Measurements from ENCODE around the gene PUM1. TPM values are rescaled to one million over a fixed set of nuclear protein-coding genes. Genes with fewer than 3 reads are reported as not detected.

PUM1 gene
- total and polyA plus RNA-seq, 12 donors, result 22.6 to 167 (median 91.5) TPM

GRCh38 chr1:30895382-30895943 is 170.1 kb downstream of the PUM1 start:
- DNase-seq, result peak in 2 of 7 donors; percentile 57 to 64
- no peaks in the 10 kb centered on the region for H3K9me3 ChIP-seq (replicated peaks in 1 of 3)
- H3K4me1 ChIP-seq (replicated peaks in 1 of 2), result peaks cover 36 to 43% of the 10 kb centered on the region in 2 donors
- H3K27me3 ChIP-seq, result no peaks in the 10 kb centered on the region
- no peaks in the 10 kb centered on the region for H3K36me3 ChIP-seq (replicated peaks in 1 of 2)
- no peak for TF ChIP-seq POLR2A (IDR thresholded peaks at IDR 0.05)
- TF ChIP-seq CTCF (IDR thresholded peaks at IDR 0.05), result no peak
- intact Hi-C loops (cut with DNase I), result no loop called here
- peak overlapping the region; percentile 38 to 82 (median 62) for H3K27ac ChIP-seq
- no peak overlapping the region for H3K4me3 ChIP-seq
- WGBS, 4 donors, result 6 to 35% (median 26%) methylated on average over 2 to 6 of the region's 6 CpGs

GRCh38 chr1:30894508-30894973 is 171.0 kb downstream of the PUM1 start:
- Histone ChIP-seq H3K36me3 (replicated peaks in 1 of 2) (no peaks in the 10 kb centered on the region), H3K9me3 (replicated peaks in 1 of 3) (no peaks in the 10 kb centered on the region), H3K4me3 (no peak overlapping the region), H3K27me3 (no peaks in the 10 kb centered on the region), H3K27ac (peak overlapping the region in 2 of 5 donors; percentile 78 to 82), H3K4me1 (replicated peaks in 1 of 2) (peaks cover 36 to 43% of the 10 kb centered on the region in 2 donors)
- no peak for DNase-seq
- 48 to 66% (median 61%) methylated on average over 5 to 7 of the region's 7 CpGs for WGBS, 4 donors
- no peak for TF ChIP-seq POLR2A (IDR thresholded peaks at IDR 0.05)
- no peak for TF ChIP-seq CTCF (IDR thresholded peaks at IDR 0.05)
- intact Hi-C loops (cut with DNase I), result no loop called here

- no peaks in the 10 kb centered on the region for H3K9me3 ChIP-seq (replicated peaks in 1 of 3)
- intact Hi-C loops (cut with DNase I), result no loop called here
- H3K4me3 ChIP-seq, result no peak overlapping the region
- TF ChIP-seq POLR2A (IDR thresholded peaks at IDR 0.05) (no peak), CTCF (IDR thresholded peaks at IDR 0.05) (no peak)
- H3K4me1 ChIP-seq (replicated peaks in 1 of 2), result peaks cover 41 to 49% of the 10 kb centered on the region in 2 donors
- H3K36me3 ChIP-seq (replicated peaks in 1 of 2), result no peaks in the 10 kb centered on the region
- peak overlapping the region in 3 of 5 donors; percentile 73 to 78 (median 78) for H3K27ac ChIP-seq
- 45 to 59% (median 47%) methylated on average over 9 of the region's 9 CpGs for WGBS, 4 donors
- H3K27me3 ChIP-seq, result no peaks in the 10 kb centered on the region
- DNase-seq, result peak in 2 of 7 donors; percentile 55 to 66
Observed at GRCh38 chr1:30893776-30894507, 171.6 kb downstream of the PUM1 start.

GRCh38 chr1:30892671-30893073 is 172.8 kb downstream of the PUM1 start:
- Histone ChIP-seq H3K4me1 (replicated peaks in 1 of 2) (peaks cover 53 to 56% of the 10 kb centered on the region in 2 donors), H3K9me3 (replicated peaks in 1 of 3) (no peaks in the 10 kb centered on the region), H3K36me3 (replicated peaks in 1 of 2) (no peaks in the 10 kb centered on the region), H3K27me3 (no peaks in the 10 kb centered on the region), H3K4me3 (no peak overlapping the region), H3K27ac (peak overlapping the region in 4 of 5 donors; percentile 43 to 78 (median 76))
- TF ChIP-seq POLR2A (IDR thresholded peaks at IDR 0.05), result peak in 1 of 2 donors; percentile 33
- no peak for TF ChIP-seq CTCF (IDR thresholded peaks at IDR 0.05)
- peak in 6 of 7 donors; percentile 75 to 87 (median 78) for DNase-seq
- intact Hi-C loops (cut with DNase I), result no loop called here
- WGBS, 4 donors, result 25 to 51% (median 39%) methylated on average over 2 to 6 of the region's 6 CpGs

Measured in adrenal gland (tissue), 12 donors.